Natural killer cell treated with Interleukin-12 subunit alpha and Interleukin-12 subunit beta and Interleukin-15 and Interleukin-18, amount 100 ng/mL, for 72 hours (primary cell): ENCODE results near the gene TENM4. TPM values are rescaled to one million over a fixed set of nuclear protein-coding genes. Genes with fewer than 3 reads are reported as not detected.

ENCODE experiments used
- ATAC-seq, 2 donors: fragments of 150-1000 bp; cut with Tn5 transposase in 1 of 2; sonication (Bioruptor Pico), chemical (Tn5 transposase) in 1 of 2; 2 replicates each; pipeline ENCODE4 v1.10.0; 2021
- DNase-seq: peaks from one replicate; pipeline ENCODE4 v3.0.0; 2022; ENCODE audit warnings: low spot score
- H3K27ac Mint-ChIP-seq, 2 donors: 1 replicate in 1 of 2; 2 replicates in 1 of 2; pipeline ENCODE4 v1.8.0; 2022; ENCODE audit warnings: mixed read lengths in 2 of 2, mild to moderate bottlenecking in 1 of 2, moderate library complexity in 1 of 2
- H3K27me3 Mint-ChIP-seq, 2 donors: 1 replicate in 1 of 2; 2 replicates in 1 of 2; pipeline ENCODE4 v1.8.0; 2022; ENCODE audit warnings: mixed read lengths in 2 of 2
- H3K36me3 Mint-ChIP-seq: one replicate; pipeline ENCODE4 v1.8.0; 2022; ENCODE audit warnings: mixed read lengths
- H3K4me1 Mint-ChIP-seq, 2 donors: 1 replicate in 1 of 2; 2 replicates in 1 of 2; pipeline ENCODE4 v1.8.0; 2022; ENCODE audit warnings: low read depth in 2 of 2, mixed read lengths in 2 of 2, mild to moderate bottlenecking in 1 of 2
- H3K4me3 Mint-ChIP-seq: one replicate; pipeline ENCODE4 v1.8.0; 2022; ENCODE audit warnings: mixed read lengths
- H3K9me3 Mint-ChIP-seq: 2 replicates; pipeline ENCODE4 v1.8.0; 2022; ENCODE audit warnings: mixed read lengths
- total RNA-seq, 2 donors: library from RNA; stranded (reverse); gene quantifications; one replicate each; pipeline ENCODE4 v1.2.3, GENCODE V29; 2022

TENM4 gene
- total RNA-seq, 2 donors from 2014 or later, result not detected

GRCh38 chr11:78935398-78936068 lies 505.3 kb downstream of the TENM4 start:
- no peak overlapping the region for H3K27ac Mint-ChIP-seq
- no peaks in the 10 kb centered on the region for H3K9me3 Mint-ChIP-seq
- ATAC-seq (no peak), DNase-seq (no peak)
- H3K4me3 Mint-ChIP-seq, result no peak overlapping the region
- H3K27me3 Mint-ChIP-seq, result peaks cover 3 to 20% of the 10 kb centered on the region in 2 donors
- no peaks in the 10 kb centered on the region for H3K36me3 Mint-ChIP-seq
- no peaks in the 10 kb centered on the region for H3K4me1 Mint-ChIP-seq

DNA sequence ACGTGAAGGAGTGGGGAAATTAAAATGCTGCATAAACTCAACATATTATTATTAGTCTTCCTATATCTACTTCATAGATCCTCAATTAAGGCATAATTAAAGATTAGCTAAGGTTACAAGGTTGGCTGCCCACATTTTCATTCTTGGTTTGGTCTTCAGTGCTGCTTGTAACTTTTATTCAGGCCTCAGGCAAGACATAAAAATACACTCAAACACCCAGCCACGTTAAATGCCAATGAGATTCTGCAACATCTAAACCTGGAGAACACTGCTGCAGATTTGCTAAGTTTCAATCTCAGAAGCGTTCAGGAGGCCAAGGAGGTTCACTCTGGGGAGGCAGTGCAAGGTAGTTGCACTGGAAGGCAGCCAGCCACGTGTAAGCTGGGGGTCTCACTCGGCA lies 507.5 kb downstream of the TENM4 start:
- Mint-ChIP-seq H3K4me3 (no peak overlapping the region), H3K4me1 (no peaks in the 10 kb centered on the region), H3K27ac (no peak overlapping the region), H3K36me3 (no peaks in the 10 kb centered on the region), H3K27me3 (peaks cover 3 to 17% of the 10 kb centered on the region in 2 donors), H3K9me3 (no peaks in the 10 kb centered on the region)
- DNase-seq (no peak), ATAC-seq (no peak)

- Mint-ChIP-seq H3K9me3 (no peaks in the 10 kb centered on the region), H3K27ac (no peak overlapping the region), H3K4me3 (no peak overlapping the region), H3K27me3 (peaks cover 4 to 11% of the 10 kb centered on the region in 2 donors), H3K4me1 (no peaks in the 10 kb centered on the region), H3K36me3 (no peaks in the 10 kb centered on the region)
- ATAC-seq, result no peak
- DNase-seq, result no peak
These were observed 508.1 kb downstream of the TENM4 start for GRCh38 chr11:78932757-78933156.

DNA sequence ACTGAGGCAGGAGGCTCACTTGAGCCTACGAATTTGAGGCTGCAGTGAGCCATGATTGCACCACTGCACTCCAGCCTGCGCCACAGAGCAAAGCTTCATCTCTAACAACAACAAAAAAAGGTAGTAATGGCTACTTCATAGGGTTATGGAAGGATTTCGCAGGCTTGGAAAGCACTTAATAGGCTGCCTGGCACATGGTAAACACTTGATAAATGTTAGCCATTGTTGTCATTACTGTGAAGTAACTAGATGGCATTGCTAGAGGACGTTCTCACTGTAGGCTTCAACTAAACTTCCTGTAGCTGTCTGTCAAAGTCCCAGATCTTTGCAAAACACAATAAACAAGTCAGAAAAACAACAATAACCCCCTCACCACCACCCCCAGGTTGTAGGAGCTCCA lies 508.9 kb downstream of the TENM4 start:
- H3K36me3 Mint-ChIP-seq, result no peaks in the 10 kb centered on the region
- H3K4me3 Mint-ChIP-seq, result no peak overlapping the region
- H3K27me3 Mint-ChIP-seq, result peaks cover 4 to 5% of the 10 kb centered on the region in 2 donors
- no peaks in the 10 kb centered on the region for H3K4me1 Mint-ChIP-seq
- no peak for ATAC-seq
- DNase-seq, result no peak
- no peaks in the 10 kb centered on the region for H3K9me3 Mint-ChIP-seq
- no peak overlapping the region for H3K27ac Mint-ChIP-seq

- Mint-ChIP-seq H3K27ac (no peak overlapping the region), H3K9me3 (no peaks in the 10 kb centered on the region), H3K4me3 (no peak overlapping the region), H3K36me3 (no peaks in the 10 kb centered on the region), H3K27me3 (peaks cover 4 to 5% of the 10 kb centered on the region in 2 donors), H3K4me1 (no peaks in the 10 kb centered on the region)
- DNase-seq (no peak), ATAC-seq (no peak)
These were observed 509.9 kb downstream of the TENM4 start for GRCh38 chr11:78930810-78931523.

DNA sequence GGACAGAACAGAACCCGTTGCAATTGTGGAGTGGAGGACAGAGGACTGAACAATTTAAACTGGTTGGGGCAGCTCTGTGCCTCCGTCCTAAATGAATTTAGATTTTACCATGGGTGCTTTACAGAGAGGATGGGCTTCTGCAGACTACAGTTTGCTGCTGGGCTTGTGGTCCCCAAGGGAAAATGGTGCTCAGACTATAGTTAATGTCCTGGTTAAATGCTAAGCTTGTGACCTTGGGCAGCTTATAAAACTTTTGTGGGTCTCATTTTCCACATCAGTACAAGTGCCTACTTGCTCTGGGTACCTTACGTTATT lies 511.0 kb downstream of the TENM4 start:
- Mint-ChIP-seq H3K27me3 (peaks cover 4 to 13% of the 10 kb centered on the region in 2 donors), H3K27ac (no peak overlapping the region), H3K4me3 (no peak overlapping the region), H3K36me3 (no peaks in the 10 kb centered on the region), H3K4me1 (no peaks in the 10 kb centered on the region), H3K9me3 (no peaks in the 10 kb centered on the region)
- DNase-seq (no peak), ATAC-seq (no peak)

GRCh38 chr11:78929207-78929905 lies 511.5 kb downstream of the TENM4 start:
- Mint-ChIP-seq H3K9me3 (no peaks in the 10 kb centered on the region), H3K27ac (no peak overlapping the region), H3K4me3 (no peak overlapping the region), H3K36me3 (no peaks in the 10 kb centered on the region), H3K4me1 (no peaks in the 10 kb centered on the region), H3K27me3 (peaks cover 4 to 16% of the 10 kb centered on the region in 2 donors)
- ATAC-seq (no peak), DNase-seq (no peak)

DNA sequence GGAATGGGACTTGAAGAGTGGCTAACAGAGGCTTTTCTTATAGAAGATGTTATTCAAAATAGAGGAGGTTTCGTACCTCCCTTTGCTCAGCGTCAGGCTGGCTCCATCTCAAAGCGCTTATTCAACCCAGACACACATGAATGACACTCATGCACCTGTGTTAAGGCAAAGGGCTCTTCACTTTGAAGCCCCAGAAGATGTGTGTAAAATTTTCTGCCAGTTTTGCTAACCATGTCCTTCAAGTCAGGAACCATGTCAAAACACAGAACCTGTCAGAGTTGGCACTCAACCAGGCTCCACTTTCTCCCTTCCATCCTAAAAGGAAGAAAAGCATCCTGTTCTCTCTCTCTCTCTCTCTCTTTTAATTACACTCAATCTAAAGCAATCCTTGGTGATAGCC lies 513.3 kb downstream of the TENM4 start:
- Mint-ChIP-seq H3K27me3 (peaks cover 4 to 16% of the 10 kb centered on the region in 2 donors), H3K36me3 (no peaks in the 10 kb centered on the region), H3K4me1 (no peaks in the 10 kb centered on the region), H3K4me3 (no peak overlapping the region), H3K9me3 (no peaks in the 10 kb centered on the region), H3K27ac (no peak overlapping the region)
- ATAC-seq, result no peak
- DNase-seq, result no peak

GRCh38 chr11:78926633-78927338 lies 514.0 kb downstream of the TENM4 start:
- Mint-ChIP-seq H3K27ac (no peak overlapping the region), H3K9me3 (no peaks in the 10 kb centered on the region), H3K4me3 (no peak overlapping the region), H3K4me1 (no peaks in the 10 kb centered on the region), H3K36me3 (no peaks in the 10 kb centered on the region), H3K27me3 (peaks cover 4 to 16% of the 10 kb centered on the region in 2 donors)
- ATAC-seq, result no peak
- no peak for DNase-seq

- H3K27me3 Mint-ChIP-seq, result peaks cover 6 to 16% of the 10 kb centered on the region in 2 donors
- no peak overlapping the region for H3K4me3 Mint-ChIP-seq
- H3K27ac Mint-ChIP-seq, result no peak overlapping the region
- H3K4me1 Mint-ChIP-seq, result no peaks in the 10 kb centered on the region
- ATAC-seq (no peak), DNase-seq (no peak)
- H3K36me3 Mint-ChIP-seq, result no peaks in the 10 kb centered on the region
- no peaks in the 10 kb centered on the region for H3K9me3 Mint-ChIP-seq
These were observed 515.4 kb downstream of the TENM4 start for GRCh38 chr11:78925387-78925786.

GRCh38 chr11:78922859-78923625 lies 517.8 kb downstream of the TENM4 start:
- Mint-ChIP-seq H3K27me3 (peaks cover 6 to 12% of the 10 kb centered on the region in 2 donors), H3K27ac (no peak overlapping the region), H3K4me1 (no peaks in the 10 kb centered on the region), H3K36me3 (no peaks in the 10 kb centered on the region), H3K9me3 (no peaks in the 10 kb centered on the region), H3K4me3 (no peak overlapping the region)
- ATAC-seq, result no peak
- DNase-seq, result no peak

DNA sequence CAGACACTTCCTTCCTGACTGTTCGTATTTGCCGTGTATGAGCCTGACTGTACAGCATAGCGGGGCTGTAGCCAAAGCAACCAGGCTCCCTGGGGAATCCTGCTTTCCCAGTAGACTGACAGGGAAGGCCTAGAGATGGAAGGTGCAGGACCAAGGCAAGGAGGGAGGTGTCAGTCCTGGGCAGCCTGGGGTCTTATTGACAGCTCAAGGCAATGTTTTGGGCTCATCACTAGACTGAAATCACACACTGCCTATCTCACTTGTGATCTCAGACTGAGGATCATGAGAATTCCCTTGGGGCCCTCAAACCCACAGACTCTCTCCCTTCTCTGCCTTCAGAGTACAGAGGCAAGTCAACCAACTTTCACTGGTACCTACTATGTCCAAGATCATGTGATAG lies 519.3 kb downstream of the TENM4 start:
- H3K4me1 Mint-ChIP-seq, result no peaks in the 10 kb centered on the region
- no peak for DNase-seq
- H3K36me3 Mint-ChIP-seq, result no peaks in the 10 kb centered on the region
- H3K27ac Mint-ChIP-seq, result no peak overlapping the region
- no peaks in the 10 kb centered on the region for H3K9me3 Mint-ChIP-seq
- peak in 1 of 2 donors; percentile 32 for ATAC-seq
- H3K4me3 Mint-ChIP-seq, result no peak overlapping the region
- peaks cover 4 to 12% of the 10 kb centered on the region in 2 donors for H3K27me3 Mint-ChIP-seq

DNA sequence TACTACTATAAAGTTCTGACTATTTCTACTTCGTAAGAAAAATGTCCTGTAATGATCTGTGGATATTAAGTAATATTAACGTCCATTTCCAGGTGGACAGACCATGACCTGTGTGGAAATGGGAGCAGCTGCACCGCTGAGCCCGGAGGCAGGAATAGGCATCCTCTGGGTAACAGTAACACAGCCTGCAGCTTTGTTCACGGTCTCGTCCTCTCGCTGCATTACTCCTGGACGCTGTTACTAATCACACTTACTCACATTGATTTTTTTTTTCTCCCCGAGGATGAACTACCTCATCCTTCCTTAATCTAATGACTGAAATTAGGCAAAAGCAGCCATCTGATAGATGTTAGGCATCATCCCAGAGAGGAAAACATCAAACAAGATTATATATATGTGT lies 520.5 kb downstream of the TENM4 start:
- DNase-seq (no peak), ATAC-seq (no peak)
- Mint-ChIP-seq H3K27me3 (peaks cover 2 to 8% of the 10 kb centered on the region in 2 donors), H3K4me3 (no peak overlapping the region), H3K36me3 (no peaks in the 10 kb centered on the region), H3K27ac (no peak overlapping the region), H3K4me1 (no peaks in the 10 kb centered on the region), H3K9me3 (no peaks in the 10 kb centered on the region)
